ENCODE results near the gene NAXD.
"Not testable (repeated sequence)": the region's sequence is repeated elsewhere in the genome, so short reads cannot be mapped to it uniquely, and the experiment has no call there.

Gene NAXD

GRCh38 chr13:110615322-110616102, at the start of gene NAXD:
TSS of gene NAXD (plus strand) at chr13:110615545. CDS start at chr13:110615602, 57 bp downstream.
- peak; percentile 91 for DNase-seq

- DNase-seq: no peak
These were observed 49.2 kb upstream of the NAXD start for GRCh38 chr13:110566171-110566570.

- DNase-seq: no peak
These were observed 46.7 kb upstream of the NAXD start for GRCh38 chr13:110568612-110569011.

- not testable (repeated sequence) for DNase-seq
These were observed 45.4 kb upstream of the NAXD start for GRCh38 chr13:110569962-110570361.

GRCh38 chr13:110570886-110571285, 44.5 kb upstream of the NAXD start:
- DNase-seq: no peak

- no peak for DNase-seq
These were observed 43.2 kb upstream of the NAXD start for GRCh38 chr13:110571896-110572777.

GRCh38 chr13:110572778-110573118, 42.6 kb upstream of the NAXD start:
- DNase-seq: no peak

GRCh38 chr13:110574161-110574560, 41.2 kb upstream of the NAXD start:
- no peak for DNase-seq

- peak; percentile 59 for DNase-seq
These were observed 39.8 kb upstream of the NAXD start for GRCh38 chr13:110575322-110576069.

GRCh38 chr13:110576070-110576394, 39.3 kb upstream of the NAXD start:
- DNase-seq: no peak

- DNase-seq: no peak
These were observed 38.4 kb upstream of the NAXD start for GRCh38 chr13:110576736-110577476.

- DNase-seq: no peak
These were observed 37.0 kb upstream of the NAXD start for GRCh38 chr13:110578363-110578762.

GRCh38 chr13:110580800-110581199, 34.5 kb upstream of the NAXD start:
- DNase-seq: no peak

- DNase-seq: no peak
These were observed 33.7 kb upstream of the NAXD start for GRCh38 chr13:110581506-110582185.

- DNase-seq: no peak
These were observed 32.9 kb upstream of the NAXD start for GRCh38 chr13:110582421-110582954.

GRCh38 chr13:110583178-110583865, 32.0 kb upstream of the NAXD start:
- no peak for DNase-seq

- DNase-seq: no peak
These were observed 25.5 kb upstream of the NAXD start for GRCh38 chr13:110589793-110590390.

GRCh38 chr13:110590577-110590976, 24.8 kb upstream of the NAXD start:
- DNase-seq: no peak

GRCh38 chr13:110592665-110593064, 22.7 kb upstream of the NAXD start:
- no peak for DNase-seq

- DNase-seq: no peak
These were observed 21.8 kb upstream of the NAXD start for GRCh38 chr13:110593430-110594130.
